SK-N-SH treated with all-trans-retinoic acid at 6 μM for 48 hours (cell line): ENCODE results near the gene ADAM19.
A peak's percentile ranks its signal among the peaks of the same experiment; 100 is the strongest.

Experiments
- ATAC-seq: fragments of 200-7000 bp; cut with Tn5 transposase; 3 replicates; pipeline ENCODE4 v1.9.1; 2020; ENCODE audit warnings: mild to moderate bottlenecking, moderate library complexity
- ARNTL ChIP-seq: fragments of 450-650 bp; formaldehyde crosslinking; IDR thresholded peaks from 2 replicates; pipeline ENCODE4 v1.5.0; 2020; ENCODE audit warnings: low read depth, mild to moderate bottlenecking, moderate library complexity, borderline replicate concordance
- CSDC2 ChIP-seq: fragments of 250-450 bp; sonication (Bioruptor Pico); IDR thresholded peaks from 2 replicates; pipeline ENCODE4 v1.5.0; 2020; ENCODE audit warnings: mild to moderate bottlenecking, moderate library complexity
- CSRNP3 ChIP-seq: fragments of 250-450 bp; sonication (Bioruptor Pico); IDR thresholded peaks from 2 replicates; pipeline ENCODE4 v1.5.1; 2021; ENCODE audit warnings: mild to moderate bottlenecking, moderate library complexity
- ISL1 ChIP-seq: fragments of 250-450 bp; sonication (Bioruptor Pico); IDR thresholded peaks from 2 replicates; pipeline ENCODE4 v2.1.2; 2022; ENCODE audit warnings: mild to moderate bottlenecking, moderate library complexity
- OSR1 ChIP-seq: fragments of 250-450 bp; sonication (Bioruptor Pico); IDR thresholded peaks from 2 replicates; pipeline ENCODE4 v1.8.0; 2022; ENCODE audit warnings: moderate library complexity, mild to moderate bottlenecking, inconsistent platforms
- POU6F1 ChIP-seq: fragments of 250-450 bp; sonication (Bioruptor Pico); IDR thresholded peaks from 2 replicates; pipeline ENCODE4 v1.8.0; 2021; ENCODE audit warnings: low read depth, mild to moderate bottlenecking, moderate library complexity, borderline replicate concordance
- PPARA ChIP-seq: fragments of 250-450 bp; sonication (Bioruptor Pico); IDR thresholded peaks from 2 replicates; pipeline ENCODE4 v1.5.0; 2020; ENCODE audit warnings: mild to moderate bottlenecking, borderline replicate concordance
- RARB ChIP-seq: fragments of 250-450 bp; sonication (Bioruptor Pico); IDR thresholded peaks from 2 replicates; pipeline ENCODE4 v1.8.0; 2021; ENCODE audit warnings: mild to moderate bottlenecking, moderate library complexity
- SNAI2 ChIP-seq: fragments of 250-450 bp; sonication (Bioruptor Pico); IDR thresholded peaks from 2 replicates; pipeline ENCODE4 v1.5.0; 2020; ENCODE audit warnings: mild to moderate bottlenecking, moderate library complexity
- TOX ChIP-seq: fragments of 250-450 bp; sonication (Bioruptor Pico); IDR thresholded peaks from 2 replicates; pipeline ENCODE4 v1.8.0; 2021; ENCODE audit warnings: mild to moderate bottlenecking, moderate library complexity, borderline replicate concordance
- TSHZ2 ChIP-seq: fragments of 250-450 bp; sonication (Bioruptor Pico); IDR thresholded peaks from 2 replicates; pipeline ENCODE4 v1.5.0; 2020; ENCODE audit warnings: mild to moderate bottlenecking, moderate library complexity
- ZC3H10 ChIP-seq: fragments of 250-450 bp; sonication (Bioruptor Pico); IDR thresholded peaks from 2 replicates; pipeline ENCODE4 v1.5.1; 2021; ENCODE audit warnings: mild to moderate bottlenecking, moderate library complexity
- ZFP3 ChIP-seq: fragments of 250-450 bp; sonication (Bioruptor Pico); IDR thresholded peaks from 2 replicates; pipeline ENCODE4 v1.5.0; 2020; ENCODE audit warnings: mild to moderate bottlenecking, moderate library complexity
- ZNF565 ChIP-seq: fragments of 450-650 bp; formaldehyde crosslinking; conservative IDR thresholded peaks from 2 replicates; pipeline ENCODE4 v1.5.0; 2020; ENCODE audit warnings: low read depth, mild to moderate bottlenecking, moderate library complexity

Gene ADAM19

GRCh38 chr5:157576678-157577077 lies 1.1 kb upstream of the ADAM19 start:
- TF ChIP-seq TSHZ2 (no peak), ARNTL (no peak), ISL1 (no peak), ZC3H10 (CRISPR knock-in tag) (no peak), TOX (CRISPR knock-in tag) (no peak), CSDC2 (no peak)
- no peak for ATAC-seq

GRCh38 chr5:157574456-157575380 lies 857 bp downstream of the ADAM19 start:
- TF ChIP-seq ZNF565 (CRISPR knock-in tag) (no peak), ZC3H10 (CRISPR knock-in tag) (no peak), ZFP3 (CRISPR knock-in tag) (0 out of 2 replicates have a peak, but pooled peaks have one; percentile 37), TSHZ2 (peak; percentile 18; the same call in 1 of the 2 replicates)
- ATAC-seq: peak; percentile 51

GRCh38 chr5:157571357-157571827 lies 4.2 kb downstream of the ADAM19 start:
- TF ChIP-seq SNAI2: 0 out of 2 replicates have a peak, but pooled peaks have one; percentile 12
- no peak for TF ChIP-seq CSRNP3
- TF ChIP-seq RARB (CRISPR knock-in tag): no peak
- ATAC-seq: peak; percentile 63

GRCh38 chr5:157570531-157571200 lies 4.9 kb downstream of the ADAM19 start:
- no peak for TF ChIP-seq SNAI2
- TF ChIP-seq CSDC2: no peak
- no peak for TF ChIP-seq CSRNP3
- no peak for TF ChIP-seq PPARA (CRISPR knock-in tag)
- TF ChIP-seq OSR1 (CRISPR knock-in tag): no peak
- ATAC-seq: no peak

GRCh38 chr5:157568720-157569119 lies 6.9 kb downstream of the ADAM19 start:
- no peak for ATAC-seq
- TF ChIP-seq POU6F1 (no peak), TSHZ2 (no peak), TOX (CRISPR knock-in tag) (no peak)
